HG03378 (cell line): ENCODE results near the gene MGRN1.

ENCODE experiments used
- ATAC-seq: cut with Tn5 transposase; IDR thresholded peaks from one replicate; pipeline ENCODE4 v1.9.1; 2021; ENCODE audit warnings: mild to moderate bottlenecking, moderate library complexity; ENCODE audit not compliant: unreplicated experiment

Gene MGRN1

GRCh38 chr16:4667203-4667963, 42.8 kb downstream of the MGRN1 start:
- ATAC-seq, result no peak

GRCh38 chr16:4668313-4668960, 43.8 kb downstream of the MGRN1 start:
- ATAC-seq, result no peak

- no peak for ATAC-seq
Measured at GRCh38 chr16:4673387-4674046, 48.9 kb downstream of the MGRN1 start.

- ATAC-seq, result no peak
Measured at GRCh38 chr16:4674926-4675530, 50.4 kb downstream of the MGRN1 start.

- no peak for ATAC-seq
Measured at GRCh38 chr16:4675864-4676786, 51.5 kb downstream of the MGRN1 start.

GRCh38 chr16:4676831-4677230, 52.2 kb downstream of the MGRN1 start:
- ATAC-seq, result no peak

- no peak for ATAC-seq
Measured at GRCh38 chr16:4677390-4677789, 52.8 kb downstream of the MGRN1 start.

- ATAC-seq, result no peak
Measured at GRCh38 chr16:4677994-4678393, 53.4 kb downstream of the MGRN1 start.

GRCh38 chr16:4678596-4678995, 54.0 kb downstream of the MGRN1 start:
- no peak for ATAC-seq

- no peak for ATAC-seq
Measured at GRCh38 chr16:4679156-4679849, 54.7 kb downstream of the MGRN1 start.

GRCh38 chr16:4679850-4680636, 55.4 kb downstream of the MGRN1 start:
- ATAC-seq, result no peak

- ATAC-seq, result no peak
Measured at GRCh38 chr16:4680673-4681470, 56.2 kb downstream of the MGRN1 start.

GRCh38 chr16:4681471-4682083, 57.0 kb downstream of the MGRN1 start:
- ATAC-seq, result no peak

GRCh38 chr16:4682084-4682591, 57.5 kb downstream of the MGRN1 start:
- ATAC-seq, result no peak

GRCh38 chr16:4682616-4683254, 58.1 kb downstream of the MGRN1 start:
- no peak for ATAC-seq

- no peak for ATAC-seq
Measured at GRCh38 chr16:4683255-4684057, 58.8 kb downstream of the MGRN1 start.
